Activated CD4-positive, CD25-positive, alpha-beta regulatory T cell treated with anti-CD3 and anti-CD28 coated beads, Interleukin-2, amount 50 U/mL, for 16 hours (primary cell): ENCODE measurements around the gene DDX4.

Experiments used
- DNase-seq: peaks from one replicate; pipeline ENCODE4 v3.0.0-alpha.2; 2020; ENCODE audit warnings: low read depth, low spot score

DDX4 gene

GRCh38 chr5:55865831-55866230 lies 128.0 kb downstream of the DDX4 start:
- DNase-seq: no peak

- no peak for DNase-seq
Observed at GRCh38 chr5:55866485-55866884, 128.6 kb downstream of the DDX4 start.
